GM03348 (cell line): ENCODE data around the gene AANAT.

Experiments used
- DNase-seq: peaks from one replicate; pipeline ENCODE4 v3.0.0; 2012; ENCODE audit warnings: low spot score

Gene AANAT

GRCh38 chr17:76468634-76469010, 1.2 kb downstream of the AANAT start:
- no peak for DNase-seq

DNA sequence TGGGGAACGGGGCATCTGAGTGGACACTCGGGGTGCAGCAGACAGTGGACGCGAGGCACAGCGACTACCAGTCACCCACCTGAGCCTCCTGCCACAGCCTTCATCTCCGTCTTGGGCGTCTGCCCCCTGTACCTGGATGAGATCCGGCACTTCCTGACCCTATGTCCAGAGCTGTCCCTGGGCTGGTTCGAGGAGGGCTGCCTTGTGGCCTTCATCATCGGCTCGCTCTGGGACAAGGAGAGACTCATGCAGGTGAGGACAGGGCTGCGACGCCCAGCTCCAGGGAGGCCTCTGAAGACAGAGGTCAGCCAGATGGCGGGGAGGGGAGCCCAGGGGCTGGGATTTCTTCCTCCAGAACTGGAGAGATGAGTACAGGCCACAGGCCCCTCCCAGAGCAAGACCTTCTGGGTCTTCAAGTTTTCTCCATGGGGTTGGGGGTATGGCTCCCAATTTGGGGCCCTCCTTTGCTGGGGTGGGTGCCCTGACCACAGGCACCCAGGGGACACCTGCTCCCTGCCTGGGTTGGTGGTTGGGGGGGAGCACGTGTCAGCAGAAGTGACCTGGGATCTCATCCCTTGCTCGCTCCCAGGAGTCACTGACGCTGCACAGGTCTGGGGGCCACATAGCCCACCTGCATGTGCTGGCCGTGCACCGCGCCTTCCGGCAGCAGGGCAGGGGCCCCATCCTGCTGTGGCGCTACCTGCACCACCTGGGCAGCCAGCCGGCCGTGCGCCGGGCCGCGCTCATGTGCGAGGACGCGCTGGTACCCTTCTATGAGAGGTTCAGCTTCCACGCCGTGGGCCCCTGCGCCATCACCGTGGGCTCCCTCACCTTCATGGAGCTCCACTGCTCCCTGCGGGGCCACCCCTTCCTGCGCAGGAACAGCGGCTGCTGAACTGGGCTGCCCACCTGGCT, 1.9 kb downstream of the AANAT start:
- DNase-seq, result no peak

GRCh38 chr17:76469991-76470739, 2.8 kb downstream of the AANAT start:
- no peak for DNase-seq

GRCh38 chr17:76471498-76472257, 4.3 kb downstream of the AANAT start:
- no peak for DNase-seq

DNA sequence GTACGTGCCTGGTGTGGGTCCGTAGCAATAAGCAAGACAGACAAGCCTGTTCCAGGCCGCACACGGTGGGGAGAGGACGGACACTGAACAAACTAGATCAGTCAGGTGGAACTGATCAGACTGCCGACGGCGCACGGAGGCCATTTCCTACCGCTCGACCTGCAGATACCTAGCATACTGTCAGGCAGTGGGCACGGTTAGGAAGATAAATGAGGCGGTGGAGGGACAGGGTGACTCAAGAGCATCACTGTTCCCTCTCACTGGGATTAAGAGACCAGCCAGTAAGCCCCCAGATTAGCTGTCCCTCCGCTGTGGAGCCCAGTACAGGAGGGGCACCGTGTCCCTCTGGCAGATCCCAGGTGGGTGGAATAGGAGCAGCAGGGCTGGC, 4.8 kb downstream of the AANAT start:
- DNase-seq, result no peak

DNA sequence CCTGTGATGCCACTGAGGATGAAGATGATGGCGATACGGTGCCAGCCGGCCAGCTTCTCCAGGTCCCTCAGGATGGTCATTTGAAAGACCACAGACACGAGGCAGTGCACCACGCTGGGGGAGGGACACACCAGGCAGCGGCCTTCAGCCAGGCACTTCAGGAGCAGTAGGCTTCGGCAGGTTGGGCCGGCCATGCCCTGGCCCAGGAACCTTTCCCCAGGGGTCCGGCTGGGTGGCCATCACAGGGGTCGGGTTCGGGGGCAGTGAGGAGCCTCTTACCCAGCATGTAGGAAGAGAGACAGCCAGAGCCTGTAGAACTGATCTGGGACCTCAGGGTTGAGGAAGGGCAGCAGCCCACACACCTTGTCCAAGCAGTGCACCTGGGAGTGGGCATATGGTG, 5.3 kb downstream of the AANAT start:
- no peak for DNase-seq

- DNase-seq, result peak; percentile 42
These were observed 6.2 kb downstream of the AANAT start for GRCh38 chr17:76473541-76473985.

- DNase-seq, result no peak
These were observed 6.8 kb downstream of the AANAT start for GRCh38 chr17:76474238-76474637.

DNA sequence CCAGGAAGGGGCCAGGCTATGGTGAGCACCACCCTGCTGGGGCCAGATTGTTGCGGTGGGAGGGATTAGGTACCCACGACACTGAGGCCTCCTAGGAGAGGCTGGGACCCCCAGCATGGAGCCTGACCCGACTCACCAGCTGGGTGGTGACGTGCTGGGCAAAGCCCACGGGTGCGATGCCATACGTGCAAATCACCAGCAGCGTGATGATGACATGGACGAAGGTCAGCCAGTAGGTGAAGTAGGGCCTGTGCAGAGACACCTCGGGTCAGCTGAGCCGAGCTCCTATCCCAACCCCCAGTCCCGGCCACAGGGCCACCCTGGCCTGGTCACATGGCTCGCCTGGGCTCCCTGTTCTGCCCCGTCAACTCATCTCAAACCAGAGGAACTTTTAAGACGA, 7.5 kb downstream of the AANAT start:
- no peak for DNase-seq

DNA sequence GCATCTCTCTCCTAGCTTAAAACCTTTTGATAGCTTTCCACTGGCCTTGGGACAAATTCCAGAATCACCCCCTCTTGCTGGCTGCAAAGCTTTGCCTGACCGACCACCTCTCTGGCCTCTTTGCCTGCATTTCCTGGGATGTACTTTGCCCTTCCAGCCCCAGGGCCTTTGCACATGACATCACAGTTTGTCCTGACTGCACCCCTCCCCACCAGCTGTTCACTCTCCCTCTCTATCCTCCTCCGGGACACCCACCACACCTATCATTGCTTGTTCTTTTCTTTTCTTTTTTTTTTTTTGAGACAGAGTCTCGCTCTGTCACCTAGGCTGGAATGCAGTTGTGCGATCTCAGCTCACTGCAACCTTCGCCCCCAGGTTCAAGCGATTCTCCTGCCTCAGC, 7.9 kb downstream of the AANAT start:
- DNase-seq, result no peak

GRCh38 chr17:76476736-76477135, 9.3 kb downstream of the AANAT start:
- DNase-seq, result no peak

DNA sequence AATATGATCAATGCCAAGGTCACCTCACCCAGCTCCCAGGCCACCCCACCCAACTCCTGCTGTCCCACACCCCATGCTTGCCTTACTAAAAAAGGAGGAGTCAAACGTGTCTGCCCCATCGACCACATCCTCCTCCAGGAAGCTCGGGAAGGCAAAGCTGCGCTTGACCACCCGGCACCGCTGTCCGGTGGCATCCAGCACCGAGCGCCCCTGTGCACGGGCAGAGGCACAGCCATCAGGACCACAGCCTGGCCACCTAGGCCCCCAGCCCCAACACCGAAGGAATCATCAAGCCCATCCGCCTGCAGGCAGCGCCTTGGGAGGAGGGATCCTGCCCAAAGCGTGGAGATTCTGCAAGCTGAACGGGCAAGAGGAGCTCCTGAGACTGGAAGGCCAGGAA, 10.2 kb downstream of the AANAT start:
- no peak for DNase-seq

GRCh38 chr17:76478097-76478496, 10.7 kb downstream of the AANAT start:
- no peak for DNase-seq

DNA sequence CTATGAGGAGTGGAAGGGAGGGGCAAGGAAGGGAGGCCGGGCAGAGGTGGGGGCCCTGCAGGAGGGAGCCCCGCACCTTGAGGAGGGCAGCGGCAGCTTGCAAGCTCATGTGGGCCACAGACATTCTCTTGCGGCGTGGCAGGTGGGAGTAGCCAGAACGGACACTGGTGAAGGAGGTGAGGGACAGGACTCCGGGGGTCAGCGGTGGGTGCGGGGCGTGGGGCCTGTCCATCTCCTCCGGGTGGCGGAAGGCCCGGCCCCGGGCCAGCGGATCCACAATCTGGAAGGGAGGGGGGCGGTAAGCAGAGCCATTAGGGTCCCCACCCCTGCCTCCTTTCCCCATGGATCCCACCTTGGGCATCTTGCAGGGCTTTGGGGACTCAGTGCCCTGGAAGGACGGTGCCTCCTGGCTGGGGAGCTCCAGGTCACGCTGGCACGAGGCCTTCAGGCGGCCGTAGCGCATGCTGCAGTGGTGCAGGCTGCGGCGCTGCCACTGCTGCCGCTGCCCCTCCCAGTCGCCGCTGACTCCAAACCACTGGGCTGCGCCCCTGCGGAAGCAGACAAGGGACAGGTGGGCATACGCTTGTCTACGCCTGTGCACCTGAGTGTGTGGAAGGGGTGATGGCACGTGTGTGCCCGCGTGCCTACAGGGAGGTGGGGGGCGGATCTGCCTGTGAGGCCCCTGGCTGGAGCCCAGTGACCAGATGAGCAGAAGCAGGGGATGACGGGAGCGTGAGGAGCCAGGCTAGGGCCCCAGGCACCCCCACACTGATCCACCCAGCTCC, 11.5 kb downstream of the AANAT start:
- no peak for DNase-seq

DNA sequence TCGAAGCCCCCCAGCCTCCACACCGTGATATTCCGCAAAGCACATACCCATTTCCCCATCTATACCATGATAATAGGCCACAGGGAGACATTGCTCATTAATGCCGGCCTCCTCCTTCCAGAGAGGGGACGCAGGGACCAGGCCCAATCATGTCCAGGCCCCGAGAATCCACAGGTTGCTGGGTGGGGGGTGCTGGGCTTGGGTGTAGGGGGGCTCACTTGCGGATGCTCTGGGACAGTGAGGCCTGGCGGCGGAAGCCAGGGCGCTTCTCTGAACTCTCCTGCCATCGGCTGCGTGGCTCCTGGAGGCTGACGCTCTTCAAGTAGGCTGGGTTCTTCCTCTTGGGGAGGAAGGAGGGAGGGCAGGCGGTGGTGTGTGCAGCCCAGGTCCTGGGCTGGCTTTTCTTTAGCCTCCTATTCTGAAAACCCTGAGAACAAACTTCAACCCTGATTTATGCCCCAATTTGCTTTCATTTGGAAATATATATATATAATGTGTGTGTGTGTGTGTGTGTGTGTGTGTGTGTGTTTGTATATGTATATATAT, 12.2 kb downstream of the AANAT start:
- no peak for DNase-seq

- no peak for DNase-seq
These were observed 13.2 kb downstream of the AANAT start for GRCh38 chr17:76480632-76481031.

GRCh38 chr17:76481071-76481655, 13.8 kb downstream of the AANAT start:
- DNase-seq, result no peak

- no peak for DNase-seq
These were observed 16.9 kb downstream of the AANAT start for GRCh38 chr17:76484228-76484725.

DNA sequence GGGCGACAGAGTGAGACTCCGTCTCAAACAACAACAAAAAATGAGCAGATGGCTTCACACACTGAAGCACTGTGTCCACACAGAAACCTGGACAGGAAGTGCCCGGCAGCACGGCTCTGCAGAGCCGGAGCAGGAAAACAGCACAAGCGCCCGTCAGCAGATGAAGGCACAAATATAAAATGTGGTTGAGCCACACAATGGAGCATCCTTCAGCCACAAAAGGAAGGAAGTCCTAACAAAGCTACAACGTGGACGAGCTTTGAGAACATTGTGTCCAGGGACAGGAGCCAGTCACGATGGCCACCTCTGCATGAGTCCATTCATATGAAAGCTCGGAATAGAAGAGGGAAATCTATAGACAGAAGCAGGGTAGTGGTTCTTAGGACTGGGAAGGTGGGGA, 18.2 kb downstream of the AANAT start:
- DNase-seq, result no peak

- DNase-seq, result no peak
These were observed 20.2 kb downstream of the AANAT start for GRCh38 chr17:76487451-76488192.
